ENCODE measurements around the gene LTC4S.
"Not testable (repeated sequence)": the region's sequence is repeated elsewhere in the genome, so short reads cannot be mapped to it uniquely, and the experiment has no call there.

The LTC4S gene

GRCh38 chr5:179827680-179828079 is 33.9 kb downstream of the LTC4S start:
- no peak for DNase-seq (ENCODE audit: low read depth)

GRCh38 chr5:179828756-179829421 is 35.1 kb downstream of the LTC4S start:
- DNase-seq (ENCODE audit: low read depth), result no peak

GRCh38 chr5:179829732-179830435 is 36.1 kb downstream of the LTC4S start:
- no peak for DNase-seq (ENCODE audit: low read depth)

GRCh38 chr5:179830818-179831468 is 37.2 kb downstream of the LTC4S start:
- DNase-seq (ENCODE audit: low read depth), result no peak

- no peak for DNase-seq (ENCODE audit: low read depth)
Observed at GRCh38 chr5:179832039-179832745, 38.4 kb downstream of the LTC4S start.

GRCh38 chr5:179833056-179833708 is 39.4 kb downstream of the LTC4S start:
- no peak for DNase-seq (ENCODE audit: low read depth)

- DNase-seq (ENCODE audit: low read depth), result no peak
Observed at GRCh38 chr5:179833709-179834070, 39.9 kb downstream of the LTC4S start.

- DNase-seq (ENCODE audit: low read depth), result no peak
Observed at GRCh38 chr5:179834120-179834519, 40.3 kb downstream of the LTC4S start.

GRCh38 chr5:179834871-179835270 is 41.1 kb downstream of the LTC4S start:
- DNase-seq (ENCODE audit: low read depth), result not testable (repeated sequence)

GRCh38 chr5:179836225-179837019 is 42.6 kb downstream of the LTC4S start:
- no peak for DNase-seq (ENCODE audit: low read depth)

- no peak for DNase-seq (ENCODE audit: low read depth)
Observed at GRCh38 chr5:179837076-179838011, 43.6 kb downstream of the LTC4S start.

GRCh38 chr5:179839328-179840256 is 45.8 kb downstream of the LTC4S start:
- no peak for DNase-seq (ENCODE audit: low read depth)

- no peak for DNase-seq (ENCODE audit: low read depth)
Observed at GRCh38 chr5:179840321-179840720, 46.5 kb downstream of the LTC4S start.

GRCh38 chr5:179840766-179841165 is 47.0 kb downstream of the LTC4S start:
- DNase-seq (ENCODE audit: low read depth), result no peak

- DNase-seq (ENCODE audit: low read depth), result no peak
Observed at GRCh38 chr5:179841621-179842020, 47.8 kb downstream of the LTC4S start.

All from non-pigmented ciliary epithelial cell (primary cell).